OCI-LY7 (cell line): ENCODE measurements around the gene KIAA0586.

Source experiments
- CTCF ChIP-seq: fragments of 200-600 bp; sonication (generic); conservative IDR thresholded peaks from 2 replicates; pipeline ENCODE4 v1.5.1; 2014; ENCODE audit warnings: mild to moderate bottlenecking, antibody characterized with exemption, low read length, moderate library complexity, mixed read lengths
- EZH2phosphoT487 ChIP-seq: fragments of 200-600 bp; sonication (generic); IDR thresholded peaks from 2 replicates; pipeline ENCODE4 v1.6.1; 2018; ENCODE audit warnings: low read depth, borderline replicate concordance, mild to moderate bottlenecking, mixed run types, antibody characterized with exemption, low read length, moderate library complexity, mixed read lengths

GRCh38 chr14:58597041-58597440 is 169.5 kb downstream of the KIAA0586 start:
- TF ChIP-seq CTCF = no peak
- no peak for TF ChIP-seq EZH2phosphoT487
